Measurements from ENCODE around the gene STK36. TPM values are rescaled to one million over a fixed set of nuclear protein-coding genes. Genes with fewer than 3 reads are reported as not detected.

Gene STK36
- total RNA-seq, 1 donor from 2014 or later, result 20.9 TPM

DNA sequence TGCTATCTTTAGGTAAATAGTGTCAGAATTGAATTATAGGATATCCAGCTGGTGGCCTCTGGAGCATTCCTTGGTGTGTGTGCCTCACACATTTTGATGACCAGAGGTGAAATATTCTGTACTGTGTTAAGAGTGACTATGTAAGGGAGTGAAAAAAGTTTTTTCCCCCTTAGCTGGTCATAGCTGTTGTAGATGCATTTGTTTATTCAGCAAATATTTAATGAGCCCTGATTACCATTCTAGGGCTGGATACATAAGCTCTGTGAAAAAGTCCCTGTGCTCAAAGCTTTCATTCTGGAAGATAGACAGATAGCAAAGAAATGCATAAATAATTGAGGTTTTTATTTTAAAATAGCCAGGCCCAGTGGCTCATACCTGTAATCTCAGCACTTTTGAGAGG lies 49.6 kb downstream of the STK36 start:
- no peak for DNase-seq

DNA sequence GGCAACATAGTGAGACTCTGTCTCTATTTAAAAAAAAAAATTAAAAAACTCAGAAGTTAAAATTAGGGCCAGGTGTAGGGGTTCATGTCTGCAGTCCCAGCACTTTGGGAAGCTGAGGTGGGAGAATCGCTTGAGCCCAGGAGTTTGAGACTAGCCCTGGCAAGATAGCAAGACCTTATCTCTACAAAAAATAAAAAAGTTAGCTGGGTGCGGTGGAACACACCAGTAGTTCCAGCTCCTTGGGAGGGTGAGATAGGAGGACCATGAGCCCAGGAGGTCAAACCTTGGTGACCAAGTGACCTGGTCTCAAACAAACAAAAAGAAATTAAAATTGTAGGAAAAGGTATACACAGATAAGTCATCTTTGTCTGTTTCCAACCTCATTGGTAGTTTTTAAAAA lies 50.0 kb downstream of the STK36 start:
- DNase-seq, result no peak

- no peak for DNase-seq
Observed at GRCh38 chr2:218722419-218722818, 50.5 kb downstream of the STK36 start.

DNA sequence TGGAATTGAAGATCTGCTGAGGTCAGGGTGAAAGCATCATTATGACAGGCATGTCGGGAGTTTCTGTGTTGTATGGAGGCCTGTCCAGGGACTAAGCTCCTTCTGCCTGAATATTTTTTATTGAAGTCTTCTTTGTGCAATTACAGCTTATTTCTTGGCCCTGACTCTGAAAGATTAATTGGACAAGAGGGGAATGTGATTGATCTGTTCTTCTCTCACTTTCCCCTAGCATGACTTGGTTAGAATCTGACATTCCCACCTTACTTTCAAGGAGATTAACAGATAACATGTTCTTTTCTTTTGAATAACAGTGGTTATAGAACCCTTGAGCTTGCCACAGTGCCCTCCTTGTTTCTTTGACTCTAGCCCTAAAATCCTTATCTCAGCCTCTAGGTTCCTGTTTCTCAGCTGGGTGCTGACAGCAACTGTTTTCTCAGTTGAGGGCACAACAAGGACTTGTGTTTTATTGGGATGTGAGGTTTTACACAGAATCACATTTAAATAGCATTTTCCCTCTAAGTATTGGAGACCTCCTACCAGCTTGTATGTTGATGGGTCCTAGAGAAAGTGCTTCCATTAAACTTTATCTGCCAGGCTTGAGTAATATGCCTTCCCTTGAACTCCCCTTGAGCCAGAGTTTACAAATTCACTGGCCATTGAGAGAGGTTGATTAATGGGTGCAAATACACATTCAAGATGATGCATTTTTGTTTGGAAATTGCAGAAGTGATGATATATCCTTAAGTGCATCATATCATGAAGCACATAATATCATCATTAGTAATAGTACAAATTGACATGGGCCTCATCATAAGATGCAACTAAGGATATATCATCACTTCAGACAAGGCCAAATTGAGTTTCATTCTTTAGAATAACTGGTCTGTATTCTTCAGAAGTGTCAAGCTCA lies 51.2 kb downstream of the STK36 start:
- DNase-seq, result no peak

GRCh38 chr2:218726004-218726574 lies 54.2 kb downstream of the STK36 start:
- no peak for DNase-seq

DNA sequence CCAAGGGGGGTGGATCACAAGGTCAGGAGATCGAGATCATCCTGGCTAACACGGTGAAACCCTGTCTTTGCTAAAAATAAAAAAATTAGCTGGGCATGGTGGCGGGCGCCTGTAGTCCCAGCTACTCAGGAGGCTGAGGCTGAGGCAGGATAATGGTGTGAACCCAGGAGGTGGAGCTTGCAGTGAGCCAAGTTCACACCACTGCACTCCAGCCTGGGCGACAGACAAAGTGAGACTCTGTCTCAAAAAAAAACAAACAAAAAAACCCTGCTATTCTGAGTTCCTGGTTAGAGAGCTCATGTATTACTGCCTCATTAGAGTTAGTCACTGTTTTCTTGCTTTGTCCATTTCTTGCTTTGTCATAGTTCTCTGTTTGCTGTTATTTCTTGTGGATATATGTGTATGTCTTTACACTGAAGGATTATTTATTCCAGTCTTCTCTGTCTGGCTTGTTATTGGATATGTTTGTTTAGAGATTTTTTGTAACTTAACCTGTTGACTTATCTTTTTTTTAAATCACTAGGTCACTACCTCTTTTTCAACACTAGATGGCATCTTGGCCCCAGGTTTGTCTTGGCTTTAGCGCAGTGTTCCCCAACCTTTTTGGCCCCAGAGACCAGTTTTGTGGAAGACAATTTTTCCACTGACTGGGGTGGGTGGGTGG lies 55.7 kb downstream of the STK36 start:
- no peak for DNase-seq

GRCh38 chr2:218729640-218730039 lies 57.8 kb downstream of the STK36 start:
- DNase-seq, result no peak

DNA sequence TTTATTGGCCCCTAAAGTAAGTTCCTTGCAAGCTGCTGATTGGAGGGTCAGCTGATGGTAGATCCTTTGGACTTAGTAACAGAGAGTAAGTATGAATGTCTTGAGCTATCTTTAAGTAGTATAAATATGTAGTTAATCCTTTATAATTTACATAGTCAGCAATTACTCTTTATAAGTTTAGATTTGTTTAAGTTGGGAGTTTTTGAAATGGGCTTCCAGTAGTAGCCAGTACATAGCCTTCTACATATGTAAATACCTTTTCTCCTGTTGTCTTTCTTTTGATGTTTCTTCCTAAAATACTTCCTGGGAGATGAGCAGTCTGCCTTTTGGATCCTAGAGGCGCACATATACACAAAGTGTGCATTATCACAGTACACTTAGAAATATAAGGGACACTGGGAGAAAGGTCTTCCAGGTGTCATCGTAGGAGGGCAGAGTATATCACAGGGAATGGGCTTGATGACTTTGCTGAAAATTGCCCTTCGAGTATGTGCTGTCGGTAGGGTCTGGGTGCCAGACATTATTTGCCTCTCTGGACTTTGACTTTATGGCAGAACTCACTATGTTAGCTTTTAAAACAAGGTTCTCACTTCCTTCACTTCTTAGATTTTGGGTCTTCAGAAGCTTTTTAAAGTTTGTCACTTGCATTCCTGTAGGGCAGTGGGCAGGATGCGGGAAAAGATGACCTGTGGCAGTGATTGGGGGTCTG lies 60.3 kb downstream of the STK36 start:
- DNase-seq, result no peak

GRCh38 chr2:218732761-218733158 lies 60.9 kb downstream of the STK36 start:
- DNase-seq, result no peak

DNA sequence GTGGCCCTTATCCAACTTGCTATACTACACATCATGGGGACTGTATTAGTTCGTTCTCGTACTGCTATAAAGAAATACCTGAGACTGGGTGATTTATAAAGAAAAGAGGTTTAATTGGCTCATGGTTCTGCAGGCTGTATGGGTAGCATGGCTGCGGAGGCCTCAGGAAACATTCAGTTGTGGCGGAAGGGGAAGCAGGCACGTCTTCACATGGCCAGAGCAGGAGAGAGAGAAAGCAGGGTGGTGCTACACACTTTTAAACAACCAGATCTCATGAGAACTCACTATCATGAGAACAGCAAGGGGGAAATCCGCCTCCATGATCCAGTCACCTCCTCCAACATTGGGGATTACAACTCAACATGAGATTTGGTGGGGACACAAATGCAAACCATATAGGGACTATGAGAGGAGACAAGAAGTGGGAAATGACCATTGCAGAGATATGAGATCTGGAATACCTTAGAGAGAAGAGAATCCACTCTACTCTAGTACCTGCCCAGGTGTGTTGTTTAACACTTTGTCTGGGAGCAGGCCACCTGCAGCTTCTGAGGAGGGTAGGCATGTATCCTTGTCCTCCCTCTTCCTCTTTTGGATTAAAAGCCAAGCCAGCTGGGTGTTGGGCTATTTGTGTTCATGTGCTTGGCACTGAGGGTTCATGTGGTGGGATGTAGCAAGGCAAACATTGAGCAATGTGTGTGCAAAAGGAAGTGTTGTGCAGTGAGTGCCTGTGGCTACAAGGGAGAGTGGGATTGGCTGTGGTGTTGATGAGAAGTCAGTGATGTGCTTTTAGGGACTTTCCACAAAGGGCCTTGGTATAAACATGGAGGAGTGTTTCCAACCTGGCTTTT lies 61.5 kb downstream of the STK36 start:
- DNase-seq, result no peak

- no peak for DNase-seq
Observed at GRCh38 chr2:218734190-218734975, 62.5 kb downstream of the STK36 start.

DNA sequence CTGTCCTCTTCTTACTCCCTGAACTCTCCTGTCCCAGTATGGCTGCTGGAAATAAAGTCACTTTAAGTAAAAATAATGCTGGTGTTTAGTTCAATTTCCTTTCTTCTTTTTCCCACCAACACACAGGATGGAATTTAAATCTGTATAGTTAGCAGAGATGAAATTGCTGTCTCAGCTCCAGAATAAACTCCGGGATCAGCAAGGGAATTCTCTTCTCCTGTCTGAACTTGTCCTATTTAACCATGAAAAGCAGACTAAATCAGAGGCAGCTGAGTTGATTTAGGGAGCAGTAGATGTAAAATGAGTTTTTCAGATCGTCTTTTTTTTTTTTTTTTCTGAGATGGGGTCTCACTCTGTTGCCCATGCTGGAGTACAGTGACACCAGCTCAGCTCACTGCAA lies 64.6 kb downstream of the STK36 start:
- no peak for DNase-seq

GRCh38 chr2:218743068-218743467 lies 71.2 kb downstream of the STK36 start:
- no peak for DNase-seq

DNA sequence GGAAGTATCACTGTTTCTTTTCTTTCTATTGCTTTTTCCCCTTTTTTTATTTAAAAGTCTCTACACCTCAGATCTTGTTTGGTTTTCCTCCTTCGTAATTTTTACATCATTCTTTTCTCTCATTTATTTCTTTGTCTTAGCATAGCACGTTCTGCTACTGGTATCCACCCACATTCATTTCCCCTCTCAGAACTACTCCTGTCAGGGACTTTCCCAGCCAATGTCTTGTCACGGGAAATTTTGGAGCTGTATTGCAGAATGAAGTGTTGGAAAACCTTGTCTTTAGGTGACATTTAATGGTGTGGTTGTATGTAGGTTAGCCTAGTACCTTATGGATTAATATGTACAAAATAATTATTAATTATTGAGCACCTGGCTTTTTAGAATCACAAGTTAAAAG lies 72.7 kb downstream of the STK36 start:
- DNase-seq, result no peak

GRCh38 chr2:218745160-218745558 lies 73.3 kb downstream of the STK36 start:
- DNase-seq, result no peak

GRCh38 chr2:218745559-218746469 lies 73.9 kb downstream of the STK36 start:
- DNase-seq, result peak; percentile 86

DNA sequence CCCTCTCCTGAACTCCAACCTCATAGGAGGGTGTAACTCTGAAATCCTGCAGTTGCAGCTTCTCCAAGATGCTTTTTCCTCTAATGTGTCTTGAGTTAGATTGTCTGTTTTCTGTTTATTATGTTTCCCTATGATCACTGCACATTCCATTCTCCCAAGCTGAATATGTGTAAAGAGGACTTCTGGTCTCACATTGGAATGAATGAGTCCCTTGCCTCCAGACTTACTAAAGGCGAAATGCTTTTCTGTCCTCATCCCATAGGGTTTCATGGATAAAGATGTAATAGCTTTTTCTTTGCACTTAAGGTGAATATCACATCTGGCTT lies 74.5 kb downstream of the STK36 start:
- no peak for DNase-seq

GRCh38 chr2:218746960-218747359 lies 75.1 kb downstream of the STK36 start:
- no peak for DNase-seq

DNA sequence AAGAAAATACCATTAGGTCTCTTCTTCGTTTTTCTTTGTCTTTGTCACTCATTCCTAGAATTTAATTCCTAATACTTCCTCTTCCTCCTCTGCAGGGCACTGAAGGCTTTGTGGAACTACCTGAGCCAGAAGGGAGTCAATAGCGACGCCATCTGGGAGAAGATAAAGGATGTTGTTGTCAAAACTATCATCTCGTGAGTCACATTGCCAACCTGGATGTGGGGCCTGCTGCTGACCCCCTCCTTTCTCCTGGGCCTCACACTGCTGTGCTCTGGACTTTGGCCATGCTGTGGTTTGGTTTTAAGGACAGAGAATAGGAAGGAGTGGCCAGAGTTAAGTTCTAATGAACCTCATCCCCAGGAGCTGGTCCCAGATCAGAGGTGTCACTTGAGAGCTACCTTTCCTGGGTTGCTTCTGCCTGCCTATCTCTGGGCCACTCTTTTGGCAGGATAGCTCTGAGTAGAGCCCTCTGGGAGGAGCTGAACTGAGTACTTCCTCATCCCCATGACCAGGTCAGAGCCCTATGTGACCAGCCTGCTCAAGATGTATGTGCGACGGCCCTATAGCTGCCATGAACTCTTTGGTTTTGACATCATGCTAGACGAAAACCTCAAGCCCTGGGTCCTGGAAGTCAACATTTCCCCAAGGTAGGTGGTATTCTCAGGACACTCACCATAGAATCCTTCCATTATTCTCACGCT lies 77.0 kb downstream of the STK36 start:
- DNase-seq, result no peak
